HepG2 (cell line): Measurements from ENCODE around the gene RTBDN. TPM values are rescaled to one million over a fixed set of nuclear protein-coding genes. Genes with fewer than 3 reads are reported as not detected.

Source experiments
- ATM ChIP-seq: fragments of 450-650 bp; IDR thresholded peaks from 2 replicates; pipeline ENCODE4 v1.7.1; 2017; ENCODE audit warnings: mild to moderate bottlenecking, borderline replicate concordance
- GABPA ChIP-seq, 2 experiments: IDR thresholded peaks; 2 replicates each; pipeline ENCODE4 v1.6.1; 2011 to 2016; ENCODE audit warnings: low read depth in 2 of 2, low read length in 1 of 2, missing biosample characterization in 1 of 2, missing genetic modification characterization in 1 of 2
- HNRNPH1 ChIP-seq: fragments of 200-400 bp; formaldehyde crosslinking; optimal IDR thresholded peaks from 2 replicates; pipeline ENCODE3; 2017; ENCODE audit warnings: mild to moderate bottlenecking, low read depth, low read length
- HNRNPLL ChIP-seq: fragments of 200-400 bp; formaldehyde crosslinking; IDR thresholded peaks from 2 replicates; pipeline ENCODE4 v1.6.1; 2017; ENCODE audit warnings: mild to moderate bottlenecking, low read depth, low read length; ENCODE audit not compliant: poor library complexity, severe bottlenecking
- NFRKB ChIP-seq: fragments of 450-650 bp; IDR thresholded peaks from 2 replicates; pipeline ENCODE4 v1.6.1; 2017
- NR1H2 ChIP-seq: sonication (generic); formaldehyde crosslinking; IDR thresholded peaks from 2 replicates; pipeline ENCODE4 v1.8.1; 2022; ENCODE audit warnings: low read depth, missing genetic modification reagents, borderline replicate concordance
- RFX1 ChIP-seq: fragments of 450-650 bp; IDR thresholded peaks from 2 replicates; pipeline ENCODE4 v1.6.1; 2017
- ZBTB21 ChIP-seq: sonication (generic); formaldehyde crosslinking; IDR thresholded peaks from 2 replicates; pipeline ENCODE4 v1.4.0; 2020; ENCODE audit warnings: missing genetic modification reagents
- ZNF468 ChIP-seq: sonication (generic); formaldehyde crosslinking; IDR thresholded peaks from 2 replicates; pipeline ENCODE4 v1.8.0; 2022; ENCODE audit warnings: mild to moderate bottlenecking, moderate library complexity, missing genetic modification reagents
- polyA plus RNA-seq, 8 experiments: library from polyadenylated mRNA; depleted of rRNA in 3 of 8; stranded (reverse) in 7 of 8; unstranded in 1 of 8; fragments of >200 nt; fragmentation: Illumina TruSeq in 4 of 8; extraction: Trizol in 4 of 8; gene quantifications; 2 replicates each; pipeline versions ENCODE4 v1.2.1 to v1.2.3, GENCODE V29; 2011 to 2016; ENCODE audit warnings: low read depth in 4 of 8, missing spikeins in 1 of 8, mixed read lengths in 1 of 8; ENCODE audit not compliant: insufficient read depth in 1 of 8
- total RNA-seq, 5 experiments: library from RNA; depleted of rRNA; stranded (reverse); fragments of >200 nt; fragmentation: Illumina TruSeq; extraction: Trizol; gene quantifications; 2 replicates each; pipeline ENCODE4 v1.2.3, GENCODE V29; 2016; ENCODE audit warnings: low read depth in 1 of 5
- TF ChIP-seq, protein P1 (sequence below): sonication (generic); formaldehyde crosslinking; IDR thresholded peaks from 2 replicates; pipeline ENCODE4 v1.4.0; 2020; ENCODE audit warnings: missing genetic modification reagents
- TF ChIP-seq, protein P2 (sequence below): fragments of 450-650 bp; IDR thresholded peaks from 2 replicates; pipeline ENCODE4 v1.6.1; 2016
- TF ChIP-seq, protein P3 (sequence below): sonication (generic); formaldehyde crosslinking; conservative IDR thresholded peaks from 2 replicates; pipeline ENCODE4 v1.8.0; 2022; ENCODE audit warnings: low read depth, missing genetic modification reagents
- TF ChIP-seq, protein P4 (sequence below): sonication (generic); formaldehyde crosslinking; conservative IDR thresholded peaks from 2 replicates; pipeline ENCODE4 v1.4.0; 2020; ENCODE audit warnings: missing genetic modification reagents
- TF ChIP-seq, protein P5 (sequence below): IDR thresholded peaks from 2 replicates; pipeline ENCODE4 v1.6.1; 2016; ENCODE audit warnings: mild to moderate bottlenecking
- TF ChIP-seq, protein P6 (sequence below): sonication (generic); formaldehyde crosslinking; IDR thresholded peaks from 2 replicates; pipeline ENCODE4 v1.4.0; 2020; ENCODE audit warnings: missing genetic modification reagents, borderline replicate concordance

Gene RTBDN
- total and polyA plus RNA-seq, 2 of the 13 experiments (the other 11 are each of a cell fraction or from before 2014, with no cell fraction given) = 0.27 to 0.48 TPM

DNA sequence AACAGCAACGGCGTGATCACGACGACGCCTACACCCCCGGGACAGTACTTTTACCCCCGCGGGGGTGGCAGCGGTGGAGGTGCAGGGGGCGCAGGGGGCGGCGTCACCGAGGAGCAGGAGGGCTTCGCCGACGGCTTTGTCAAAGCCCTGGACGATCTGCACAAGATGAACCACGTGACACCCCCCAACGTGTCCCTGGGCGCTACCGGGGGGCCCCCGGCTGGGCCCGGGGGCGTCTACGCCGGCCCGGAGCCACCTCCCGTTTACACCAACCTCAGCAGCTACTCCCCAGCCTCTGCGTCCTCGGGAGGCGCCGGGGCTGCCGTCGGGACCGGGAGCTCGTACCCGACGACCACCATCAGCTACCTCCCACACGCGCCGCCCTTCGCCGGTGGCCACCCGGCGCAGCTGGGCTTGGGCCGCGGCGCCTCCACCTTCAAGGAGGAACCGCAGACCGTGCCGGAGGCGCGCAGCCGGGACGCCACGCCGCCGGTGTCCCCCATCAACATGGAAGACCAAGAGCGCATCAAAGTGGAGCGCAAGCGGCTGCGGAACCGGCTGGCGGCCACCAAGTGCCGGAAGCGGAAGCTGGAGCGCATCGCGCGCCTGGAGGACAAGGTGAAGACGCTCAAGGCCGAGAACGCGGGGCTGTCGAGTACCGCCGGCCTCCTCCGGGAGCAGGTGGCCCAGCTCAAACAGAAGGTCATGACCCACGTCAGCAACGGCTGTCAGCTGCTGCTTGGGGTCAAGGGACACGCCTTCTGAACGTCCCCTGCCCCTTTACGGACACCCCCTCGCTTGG is 42.1 kb downstream of the RTBDN start (continued):
- TF ChIP-seq, protein P1, sequence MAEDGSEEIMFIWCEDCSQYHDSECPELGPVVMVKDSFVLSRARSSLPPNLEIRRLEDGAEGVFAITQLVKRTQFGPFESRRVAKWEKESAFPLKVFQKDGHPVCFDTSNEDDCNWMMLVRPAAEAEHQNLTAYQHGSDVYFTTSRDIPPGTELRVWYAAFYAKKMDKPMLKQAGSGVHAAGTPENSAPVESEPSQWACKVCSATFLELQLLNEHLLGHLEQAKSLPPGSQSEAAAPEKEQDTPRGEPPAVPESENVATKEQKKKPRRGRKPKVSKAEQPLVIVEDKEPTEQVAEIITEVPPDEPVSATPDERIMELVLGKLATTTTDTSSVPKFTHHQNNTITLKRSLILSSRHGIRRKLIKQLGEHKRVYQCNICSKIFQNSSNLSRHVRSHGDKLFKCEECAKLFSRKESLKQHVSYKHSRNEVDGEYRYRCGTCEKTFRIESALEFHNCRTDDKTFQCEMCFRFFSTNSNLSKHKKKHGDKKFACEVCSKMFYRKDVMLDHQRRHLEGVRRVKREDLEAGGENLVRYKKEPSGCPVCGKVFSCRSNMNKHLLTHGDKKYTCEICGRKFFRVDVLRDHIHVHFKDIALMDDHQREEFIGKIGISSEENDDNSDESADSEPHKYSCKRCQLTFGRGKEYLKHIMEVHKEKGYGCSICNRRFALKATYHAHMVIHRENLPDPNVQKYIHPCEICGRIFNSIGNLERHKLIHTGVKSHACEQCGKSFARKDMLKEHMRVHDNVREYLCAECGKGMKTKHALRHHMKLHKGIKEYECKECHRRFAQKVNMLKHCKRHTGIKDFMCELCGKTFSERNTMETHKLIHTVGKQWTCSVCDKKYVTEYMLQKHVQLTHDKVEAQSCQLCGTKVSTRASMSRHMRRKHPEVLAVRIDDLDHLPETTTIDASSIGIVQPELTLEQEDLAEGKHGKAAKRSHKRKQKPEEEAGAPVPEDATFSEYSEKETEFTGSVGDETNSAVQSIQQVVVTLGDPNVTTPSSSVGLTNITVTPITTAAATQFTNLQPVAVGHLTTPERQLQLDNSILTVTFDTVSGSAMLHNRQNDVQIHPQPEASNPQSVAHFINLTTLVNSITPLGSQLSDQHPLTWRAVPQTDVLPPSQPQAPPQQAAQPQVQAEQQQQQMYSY (CRISPR knock-in tag) = peak; percentile 58; the same call in 1 of the 2 replicates
- TF ChIP-seq GABPA (IDR thresholded peaks at IDR 0.05; ENCODE audit: low read depth, low read length) (peak; percentile 69), GABPA (CRISPR knock-in tag; IDR thresholded peaks at IDR 0.05; ENCODE audit: low read depth) (peak; percentile 87), ZNF468 (CRISPR knock-in tag) (no peak), ZBTB21 (CRISPR knock-in tag) (no peak), ATM (no peak), RFX1 (no peak), HNRNPLL (peak; percentile 58), HNRNPH1 (no peak), NFRKB (no peak), NR1H2 (no peak)
- TF ChIP-seq, protein P2, sequence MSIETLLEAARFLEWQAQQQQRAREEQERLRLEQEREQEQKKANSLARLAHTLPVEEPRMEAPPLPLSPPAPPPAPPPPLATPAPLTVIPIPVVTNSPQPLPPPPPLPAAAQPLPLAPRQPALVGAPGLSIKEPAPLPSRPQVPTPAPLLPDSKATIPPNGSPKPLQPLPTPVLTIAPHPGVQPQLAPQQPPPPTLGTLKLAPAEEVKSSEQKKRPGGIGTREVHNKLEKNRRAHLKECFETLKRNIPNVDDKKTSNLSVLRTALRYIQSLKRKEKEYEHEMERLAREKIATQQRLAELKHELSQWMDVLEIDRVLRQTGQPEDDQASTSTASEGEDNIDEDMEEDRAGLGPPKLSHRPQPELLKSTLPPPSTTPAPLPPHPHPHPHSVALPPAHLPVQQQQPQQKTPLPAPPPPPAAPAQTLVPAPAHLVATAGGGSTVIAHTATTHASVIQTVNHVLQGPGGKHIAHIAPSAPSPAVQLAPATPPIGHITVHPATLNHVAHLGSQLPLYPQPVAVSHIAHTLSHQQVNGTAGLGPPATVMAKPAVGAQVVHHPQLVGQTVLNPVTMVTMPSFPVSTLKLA = no peak
- TF ChIP-seq, protein P3, sequence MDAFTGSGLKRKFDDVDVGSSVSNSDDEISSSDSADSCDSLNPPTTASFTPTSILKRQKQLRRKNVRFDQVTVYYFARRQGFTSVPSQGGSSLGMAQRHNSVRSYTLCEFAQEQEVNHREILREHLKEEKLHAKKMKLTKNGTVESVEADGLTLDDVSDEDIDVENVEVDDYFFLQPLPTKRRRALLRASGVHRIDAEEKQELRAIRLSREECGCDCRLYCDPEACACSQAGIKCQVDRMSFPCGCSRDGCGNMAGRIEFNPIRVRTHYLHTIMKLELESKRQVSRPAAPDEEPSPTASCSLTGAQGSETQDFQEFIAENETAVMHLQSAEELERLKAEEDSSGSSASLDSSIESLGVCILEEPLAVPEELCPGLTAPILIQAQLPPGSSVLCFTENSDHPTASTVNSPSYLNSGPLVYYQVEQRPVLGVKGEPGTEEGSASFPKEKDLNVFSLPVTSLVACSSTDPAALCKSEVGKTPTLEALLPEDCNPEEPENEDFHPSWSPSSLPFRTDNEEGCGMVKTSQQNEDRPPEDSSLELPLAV (CRISPR knock-in tag) = no peak
- TF ChIP-seq, protein P4, sequence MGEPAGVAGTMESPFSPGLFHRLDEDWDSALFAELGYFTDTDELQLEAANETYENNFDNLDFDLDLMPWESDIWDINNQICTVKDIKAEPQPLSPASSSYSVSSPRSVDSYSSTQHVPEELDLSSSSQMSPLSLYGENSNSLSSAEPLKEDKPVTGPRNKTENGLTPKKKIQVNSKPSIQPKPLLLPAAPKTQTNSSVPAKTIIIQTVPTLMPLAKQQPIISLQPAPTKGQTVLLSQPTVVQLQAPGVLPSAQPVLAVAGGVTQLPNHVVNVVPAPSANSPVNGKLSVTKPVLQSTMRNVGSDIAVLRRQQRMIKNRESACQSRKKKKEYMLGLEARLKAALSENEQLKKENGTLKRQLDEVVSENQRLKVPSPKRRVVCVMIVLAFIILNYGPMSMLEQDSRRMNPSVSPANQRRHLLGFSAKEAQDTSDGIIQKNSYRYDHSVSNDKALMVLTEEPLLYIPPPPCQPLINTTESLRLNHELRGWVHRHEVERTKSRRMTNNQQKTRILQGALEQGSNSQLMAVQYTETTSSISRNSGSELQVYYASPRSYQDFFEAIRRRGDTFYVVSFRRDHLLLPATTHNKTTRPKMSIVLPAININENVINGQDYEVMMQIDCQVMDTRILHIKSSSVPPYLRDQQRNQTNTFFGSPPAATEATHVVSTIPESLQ (CRISPR knock-in tag) = no peak
- TF ChIP-seq, protein P5, sequence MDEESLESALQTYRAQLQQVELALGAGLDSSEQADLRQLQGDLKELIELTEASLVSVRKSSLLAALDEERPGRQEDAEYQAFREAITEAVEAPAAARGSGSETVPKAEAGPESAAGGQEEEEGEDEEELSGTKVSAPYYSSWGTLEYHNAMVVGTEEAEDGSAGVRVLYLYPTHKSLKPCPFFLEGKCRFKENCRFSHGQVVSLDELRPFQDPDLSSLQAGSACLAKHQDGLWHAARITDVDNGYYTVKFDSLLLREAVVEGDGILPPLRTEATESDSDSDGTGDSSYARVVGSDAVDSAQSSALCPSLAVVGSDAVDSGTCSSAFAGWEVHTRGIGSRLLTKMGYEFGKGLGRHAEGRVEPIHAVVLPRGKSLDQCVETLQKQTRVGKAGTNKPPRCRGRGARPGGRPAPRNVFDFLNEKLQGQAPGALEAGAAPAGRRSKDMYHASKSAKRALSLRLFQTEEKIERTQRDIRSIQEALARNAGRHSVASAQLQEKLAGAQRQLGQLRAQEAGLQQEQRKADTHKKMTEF (CRISPR knock-in tag) = peak; percentile 35; the same call in 1 of the 2 replicates
- TF ChIP-seq, protein P6, sequence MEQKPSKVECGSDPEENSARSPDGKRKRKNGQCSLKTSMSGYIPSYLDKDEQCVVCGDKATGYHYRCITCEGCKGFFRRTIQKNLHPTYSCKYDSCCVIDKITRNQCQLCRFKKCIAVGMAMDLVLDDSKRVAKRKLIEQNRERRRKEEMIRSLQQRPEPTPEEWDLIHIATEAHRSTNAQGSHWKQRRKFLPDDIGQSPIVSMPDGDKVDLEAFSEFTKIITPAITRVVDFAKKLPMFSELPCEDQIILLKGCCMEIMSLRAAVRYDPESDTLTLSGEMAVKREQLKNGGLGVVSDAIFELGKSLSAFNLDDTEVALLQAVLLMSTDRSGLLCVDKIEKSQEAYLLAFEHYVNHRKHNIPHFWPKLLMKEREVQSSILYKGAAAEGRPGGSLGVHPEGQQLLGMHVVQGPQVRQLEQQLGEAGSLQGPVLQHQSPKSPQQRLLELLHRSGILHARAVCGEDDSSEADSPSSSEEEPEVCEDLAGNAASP (CRISPR knock-in tag) = 0 out of 2 replicates have a peak, but pooled peaks have one; percentile 43
